ENCODE results near the gene RBM23.

DNA sequence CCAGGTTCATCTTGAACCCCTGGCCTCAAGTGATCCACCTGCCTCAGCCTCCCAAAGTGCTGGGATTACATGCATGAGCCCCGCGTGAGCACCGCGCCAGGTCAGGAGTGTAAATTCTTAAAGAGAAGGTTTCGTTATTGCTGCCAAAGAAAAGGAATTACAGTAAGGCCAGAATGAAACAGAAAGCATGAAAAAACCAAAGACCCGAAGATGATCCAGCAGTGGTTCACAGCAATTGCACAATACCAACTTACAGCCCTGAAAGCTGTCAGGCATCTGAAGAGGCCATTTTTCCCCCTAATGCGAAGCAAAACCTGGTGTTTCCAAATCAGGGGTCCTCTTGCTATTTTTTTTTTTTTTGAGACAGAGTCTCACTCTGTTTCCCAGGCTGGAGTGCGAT lies 10.3 kb downstream of the RBM23 start:
- TF ChIP-seq, protein P1, sequence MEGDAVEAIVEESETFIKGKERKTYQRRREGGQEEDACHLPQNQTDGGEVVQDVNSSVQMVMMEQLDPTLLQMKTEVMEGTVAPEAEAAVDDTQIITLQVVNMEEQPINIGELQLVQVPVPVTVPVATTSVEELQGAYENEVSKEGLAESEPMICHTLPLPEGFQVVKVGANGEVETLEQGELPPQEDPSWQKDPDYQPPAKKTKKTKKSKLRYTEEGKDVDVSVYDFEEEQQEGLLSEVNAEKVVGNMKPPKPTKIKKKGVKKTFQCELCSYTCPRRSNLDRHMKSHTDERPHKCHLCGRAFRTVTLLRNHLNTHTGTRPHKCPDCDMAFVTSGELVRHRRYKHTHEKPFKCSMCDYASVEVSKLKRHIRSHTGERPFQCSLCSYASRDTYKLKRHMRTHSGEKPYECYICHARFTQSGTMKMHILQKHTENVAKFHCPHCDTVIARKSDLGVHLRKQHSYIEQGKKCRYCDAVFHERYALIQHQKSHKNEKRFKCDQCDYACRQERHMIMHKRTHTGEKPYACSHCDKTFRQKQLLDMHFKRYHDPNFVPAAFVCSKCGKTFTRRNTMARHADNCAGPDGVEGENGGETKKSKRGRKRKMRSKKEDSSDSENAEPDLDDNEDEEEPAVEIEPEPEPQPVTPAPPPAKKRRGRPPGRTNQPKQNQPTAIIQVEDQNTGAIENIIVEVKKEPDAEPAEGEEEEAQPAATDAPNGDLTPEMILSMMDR (conservative IDR thresholded peaks at IDR 0.05): no peak
- no peak for TF ChIP-seq EZH2 (IDR thresholded peaks at IDR 0.05; ENCODE audit: low read depth)

All from PC-9 (cell line).